Fibroblast of lung (primary cell): ENCODE data around the gene YIPF6. TPM values are rescaled to one million over a fixed set of nuclear protein-coding genes. Genes with fewer than 3 reads are reported as not detected.

ENCODE experiments used
- DNase-seq, 2 donors: peaks; one replicate each; pipeline versions ENCODE4 v3.0.0 to v3.0.0-alpha.2; 2010; ENCODE audit warnings: low read depth in 2 of 2
- H2AFZ ChIP-seq: 2 replicates; pipeline ENCODE4 v1.5.1; 2012; ENCODE audit warnings: low read length, control low read depth, inconsistent platforms
- H3K27ac ChIP-seq: 2 replicates; pipeline ENCODE4 v1.5.1; 2011; ENCODE audit warnings: low read length, control low read depth; ENCODE audit not compliant: insufficient read depth
- H3K27me3 ChIP-seq: 2 replicates; pipeline ENCODE4 v1.5.1; 2011; ENCODE audit warnings: mild to moderate bottlenecking, low read length; ENCODE audit not compliant: control insufficient read depth, insufficient read depth
- H3K36me3 ChIP-seq: 2 replicates; pipeline ENCODE4 v1.5.1; 2011; ENCODE audit warnings: low read length; ENCODE audit not compliant: control insufficient read depth, insufficient read depth
- H3K4me1 ChIP-seq: 2 replicates; pipeline ENCODE4 v1.5.1; 2011; ENCODE audit warnings: low read length; ENCODE audit not compliant: control insufficient read depth, insufficient read depth; ENCODE audit errors: extremely low read depth
- H3K4me2 ChIP-seq: 2 replicates; pipeline ENCODE4 v1.5.1; 2011; ENCODE audit warnings: low read length, control low read depth; ENCODE audit not compliant: insufficient read depth; ENCODE audit errors: extremely low read depth
- H3K4me3 ChIP-seq, 4 experiments: fragments of 200-600 bp in 1 of 4; sonication (generic) in 1 of 4; replicated peaks in 1 of 4; 2 replicates each; pipeline ENCODE4 v1.5.1; 2011 to 2016; ENCODE audit warnings: low read length in 4 of 4, low read depth in 3 of 4, mild to moderate bottlenecking in 3 of 4, control low read depth in 2 of 4, inconsistent platforms in 1 of 4, mixed read lengths in 1 of 4; ENCODE audit not compliant: insufficient read depth in 1 of 4; ENCODE audit errors: control extremely low read depth in 1 of 4
- H3K79me2 ChIP-seq: 2 replicates; pipeline ENCODE4 v1.5.1; 2012; ENCODE audit warnings: mild to moderate bottlenecking, low read length, inconsistent platforms; ENCODE audit not compliant: control insufficient read depth, insufficient read depth
- H3K9ac ChIP-seq: 2 replicates; pipeline ENCODE4 v1.5.1; 2011; ENCODE audit warnings: mild to moderate bottlenecking, low read length, control low read depth; ENCODE audit not compliant: insufficient read depth
- H3K9me3 ChIP-seq: 2 replicates; pipeline ENCODE4 v1.5.1; 2012; ENCODE audit warnings: low read depth, low read length; ENCODE audit not compliant: control insufficient read depth, insufficient read depth
- H4K20me1 ChIP-seq: 2 replicates; pipeline ENCODE4 v1.5.1; 2011; ENCODE audit warnings: low read length; ENCODE audit not compliant: control insufficient read depth, insufficient read depth; ENCODE audit errors: extremely low read depth
- CTCF ChIP-seq, 2 donors: IDR thresholded peaks in 1 of 2; conservative IDR thresholded peaks in 1 of 2; 1 replicate in 1 of 2; 2 replicates in 1 of 2; pipeline ENCODE4 v1.5.1; 2011 to 2012; ENCODE audit warnings: low read length in 2 of 2, control low read depth in 1 of 2, inconsistent platforms in 1 of 2, low read depth in 1 of 2, mild to moderate bottlenecking in 1 of 2
- EZH2 ChIP-seq: IDR thresholded peaks from 2 replicates; pipeline ENCODE4 v1.5.1; 2012; ENCODE audit warnings: low read length, control low read depth, mild to moderate bottlenecking; ENCODE audit errors: missing control alignments
- polyA minus RNA-seq: library from RNA; depleted of rRNA, polyadenylated mRNA; stranded (reverse); fragments of >200 nt; gene quantifications from 2 replicates; pipeline ENCODE4 v1.2.3, GENCODE V29; 2011; ENCODE audit warnings: low replicate concordance
- polyA plus RNA-seq, 2 donors: library from polyadenylated mRNA; depleted of rRNA in 1 of 2; stranded (reverse) in 1 of 2; unstranded in 1 of 2; fragments of >200 nt; gene quantifications; 2 replicates each; pipeline ENCODE4 v1.2.1, GENCODE V29; 2011 to 2012; ENCODE audit warnings: missing spikeins in 1 of 2
- total RNA-seq: library from RNA; depleted of rRNA; stranded (reverse); fragments of >200 nt; gene quantifications from 2 replicates; pipeline ENCODE4 v1.2.1, GENCODE V29; 2014

YIPF6 gene
- total RNA-seq, result 21.1 and 28.7 TPM in 2 replicates
- 12.4 and 25.8 TPM in 2 replicates for polyA plus RNA-seq
- 11.1 and 18.4 TPM in 2 replicates for polyA plus RNA-seq (2012)
- polyA minus RNA-seq, result 4.0 and 5.0 TPM in 2 replicates

- Histone ChIP-seq H3K27me3 (no peaks in the 10 kb centered on the region), H2AFZ (peak within 1 kb of the TSS; percentile 86), H4K20me1 (no peaks in the 10 kb centered on the region), H3K9ac (peak within 1 kb of the TSS; percentile 90), H3K4me3 (peak within 1 kb of the TSS; percentile 50 to 95 (median 70)), H3K4me2 (peak within 1 kb of the TSS; percentile 85), H3K4me1 (no peaks in the 10 kb centered on the region), H3K9me3 (no peaks in the 10 kb centered on the region), H3K36me3 (no peaks in the 10 kb centered on the region), H3K79me2 (peaks cover 23% of the 10 kb centered on the region), H3K27ac (peak within 1 kb of the TSS; percentile 96)
- TF ChIP-seq CTCF (conservative IDR thresholded peaks at IDR 0.05 in 1 of 2, IDR thresholded peaks at IDR 0.05 in 1 of 2; ENCODE audit: low read depth in 1 of 2, low read length in 2 of 2) (no peak), EZH2 (no peak)
- DNase-seq, result peak; percentile 70 to 76
Measured at GRCh38 chrX:68498508-68499379, at the start of gene YIPF6. TSS of gene YIPF6 (plus strand) at chrX:68499051. CDS start at chrX:68499067, 16 bp downstream.

- no peaks in the 10 kb centered on the region for H3K27me3 ChIP-seq
- no peaks in the 10 kb centered on the region for H3K79me2 ChIP-seq
- no peaks in the 10 kb centered on the region for H3K36me3 ChIP-seq
- H3K9ac ChIP-seq, result no peak overlapping the region
- no peak overlapping the region for H2AFZ ChIP-seq
- TF ChIP-seq EZH2, result no peak
- TF ChIP-seq CTCF (conservative IDR thresholded peaks at IDR 0.05 in 1 of 2, IDR thresholded peaks at IDR 0.05 in 1 of 2; ENCODE audit: low read depth in 1 of 2, low read length in 2 of 2), result no peak
- no peaks in the 10 kb centered on the region for H3K9me3 ChIP-seq
- H3K27ac ChIP-seq, result no peak overlapping the region
- H3K4me1 ChIP-seq, result no peaks in the 10 kb centered on the region
- no peaks in the 10 kb centered on the region for H4K20me1 ChIP-seq
- DNase-seq, result no peak
- no peak overlapping the region for H3K4me3 ChIP-seq
- H3K4me2 ChIP-seq, result no peak overlapping the region
Measured at GRCh38 chrX:68451720-68452119, 47.1 kb upstream of the YIPF6 start.

- no peaks in the 10 kb centered on the region for H3K4me1 ChIP-seq
- no peak for TF ChIP-seq EZH2
- no peak for TF ChIP-seq CTCF (conservative IDR thresholded peaks at IDR 0.05 in 1 of 2, IDR thresholded peaks at IDR 0.05 in 1 of 2; ENCODE audit: low read depth in 1 of 2, low read length in 2 of 2)
- H3K27me3 ChIP-seq, result no peaks in the 10 kb centered on the region
- no peak overlapping the region for H3K4me2 ChIP-seq
- H4K20me1 ChIP-seq, result no peaks in the 10 kb centered on the region
- no peak for DNase-seq
- no peak overlapping the region for H3K27ac ChIP-seq
- no peak overlapping the region for H3K4me3 ChIP-seq
- H3K79me2 ChIP-seq, result no peaks in the 10 kb centered on the region
- H2AFZ ChIP-seq, result no peak overlapping the region
- H3K9ac ChIP-seq, result no peak overlapping the region
- no peaks in the 10 kb centered on the region for H3K9me3 ChIP-seq
- no peaks in the 10 kb centered on the region for H3K36me3 ChIP-seq
Measured at GRCh38 chrX:68454476-68455150, 44.2 kb upstream of the YIPF6 start.
